Body of pancreas (tissue), 4 donors: ENCODE data around the gene CNTLN. TPM values are rescaled to one million over a fixed set of nuclear protein-coding genes. Genes with fewer than 3 reads are reported as not detected.

Experiments used
- ATAC-seq: fragments of 150-250 bp; one replicate; pipeline ENCODE4 v1.9.1; 2016
- DNase-seq, 4 donors: peaks; one replicate each; pipeline ENCODE4 v3.0.0-alpha.2; 2019
- H3K27ac ChIP-seq, 4 donors: fragments of 200-600 bp; sonication (generic); 1 replicate in 3 of 4; 2 replicates in 1 of 4; pipeline versions ENCODE4 v1.5.1 to v1.6.1; 2016 to 2019; ENCODE audit warnings: mild to moderate bottlenecking in 1 of 4, mixed read lengths in 1 of 4, moderate library complexity in 1 of 4
- H3K27me3 ChIP-seq, 2 donors: fragments of 200-600 bp; sonication (generic); one replicate each; pipeline ENCODE4 v1.6.0; 2016; ENCODE audit warnings: mild to moderate bottlenecking in 1 of 2
- H3K36me3 ChIP-seq, 2 donors: fragments of 200-600 bp; sonication (generic); replicated peaks in 1 of 2; 2 replicates each; pipeline ENCODE4 v1.5.1; 2016; ENCODE audit warnings: low read depth in 2 of 2; ENCODE audit not compliant: insufficient read depth in 1 of 2
- H3K4me1 ChIP-seq: fragments of 200-600 bp; sonication (generic); one replicate; pipeline ENCODE4 v1.6.0; 2016
- H3K4me3 ChIP-seq, 2 donors: fragments of 200-600 bp; sonication (generic); 1 replicate in 1 of 2; 2 replicates in 1 of 2; pipeline ENCODE4 v1.5.1; 2016 to 2019
- H3K9me3 ChIP-seq, 3 donors: fragments of 200-600 bp; sonication (generic); 1 replicate in 2 of 3; 2 replicates in 1 of 3; pipeline ENCODE4 v1.5.1; 2016
- POLR2A ChIP-seq, 3 donors: fragments of 450-650 bp; IDR thresholded peaks; one replicate each; pipeline ENCODE4 v1.6.1; 2016; ENCODE audit warnings: antibody characterized with exemption in 3 of 3, mild to moderate bottlenecking in 2 of 3
- WGBS, 2 donors: methylation state at CpG; one replicate each; pipeline ENCODE4 v1.1.5; 2017; 5-methylcytosine and 5-hydroxymethylcytosine counted together
- intact Hi-C: fragments of 100-400 bp; cut with DNase I; formaldehyde crosslinking; loops from one replicate; pipeline ENCODE4 v1.15.1; 2023
- total RNA-seq, 2 donors: library from RNA; depleted of rRNA; stranded (reverse); fragments of >200 nt; gene quantifications; one replicate each; pipeline ENCODE4 v1.1.0, GENCODE V29; 2016
- TF ChIP-seq, protein P1 (sequence below), 7 experiments: fragments of 450-650 bp in 4 of 7; fragments of 200-600 bp in 3 of 7; sonication (generic) in 3 of 7; IDR thresholded peaks; one replicate each; pipeline ENCODE4 v1.5.1; 2016 to 2019; ENCODE audit warnings: antibody characterized with exemption in 7 of 7

Gene CNTLN
- total RNA-seq, 2 donors from 2014 or later = 7.3 to 11.2 TPM

- TF ChIP-seq, protein P1, sequence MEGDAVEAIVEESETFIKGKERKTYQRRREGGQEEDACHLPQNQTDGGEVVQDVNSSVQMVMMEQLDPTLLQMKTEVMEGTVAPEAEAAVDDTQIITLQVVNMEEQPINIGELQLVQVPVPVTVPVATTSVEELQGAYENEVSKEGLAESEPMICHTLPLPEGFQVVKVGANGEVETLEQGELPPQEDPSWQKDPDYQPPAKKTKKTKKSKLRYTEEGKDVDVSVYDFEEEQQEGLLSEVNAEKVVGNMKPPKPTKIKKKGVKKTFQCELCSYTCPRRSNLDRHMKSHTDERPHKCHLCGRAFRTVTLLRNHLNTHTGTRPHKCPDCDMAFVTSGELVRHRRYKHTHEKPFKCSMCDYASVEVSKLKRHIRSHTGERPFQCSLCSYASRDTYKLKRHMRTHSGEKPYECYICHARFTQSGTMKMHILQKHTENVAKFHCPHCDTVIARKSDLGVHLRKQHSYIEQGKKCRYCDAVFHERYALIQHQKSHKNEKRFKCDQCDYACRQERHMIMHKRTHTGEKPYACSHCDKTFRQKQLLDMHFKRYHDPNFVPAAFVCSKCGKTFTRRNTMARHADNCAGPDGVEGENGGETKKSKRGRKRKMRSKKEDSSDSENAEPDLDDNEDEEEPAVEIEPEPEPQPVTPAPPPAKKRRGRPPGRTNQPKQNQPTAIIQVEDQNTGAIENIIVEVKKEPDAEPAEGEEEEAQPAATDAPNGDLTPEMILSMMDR (IDR thresholded peaks at IDR 0.05) = no peak
- TF ChIP-seq POLR2A (IDR thresholded peaks at IDR 0.05) = no peak
- Histone ChIP-seq H3K9me3 (no peaks in the 10 kb centered on the region), H3K4me3 (no peak overlapping the region), H3K36me3 (no peaks in the 10 kb centered on the region), H3K4me1 (no peaks in the 10 kb centered on the region), H3K27ac (no peak overlapping the region), H3K27me3 (no peaks in the 10 kb centered on the region)
- intact Hi-C loops = no loop called here
- ATAC-seq (no peak), DNase-seq (no peak)
- WGBS, 2 donors = 88 to 92% methylated on average over 2 of the region's 2 CpGs
Observed at GRCh38 chr9:17291766-17292165, 156.9 kb downstream of the CNTLN start.

DNA sequence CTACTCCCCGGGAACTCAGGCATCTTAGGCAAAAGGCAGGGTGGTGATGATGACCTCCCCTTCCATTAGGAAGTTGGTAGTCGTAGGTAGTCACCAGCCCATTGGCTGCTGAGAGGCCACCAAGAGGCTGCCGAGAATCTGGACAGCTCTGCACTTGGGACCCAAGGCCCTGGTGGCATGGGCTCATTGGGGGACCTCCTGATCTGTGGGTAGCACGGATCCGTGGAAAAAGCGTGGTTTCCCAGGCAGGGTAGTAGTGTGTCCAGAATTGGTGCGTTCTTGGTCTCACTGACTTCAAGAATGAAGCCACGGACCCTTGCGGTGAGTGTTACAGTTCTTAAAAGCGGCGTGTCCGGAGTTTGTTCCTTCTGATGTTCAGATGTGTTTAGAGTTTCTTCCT lies 158.8 kb downstream of the CNTLN start:
- no peak for DNase-seq
- TF ChIP-seq, protein P1 (IDR thresholded peaks at IDR 0.05) = no peak
- TF ChIP-seq POLR2A (IDR thresholded peaks at IDR 0.05) = no peak
- intact Hi-C loops = no loop called here
- no peaks in the 10 kb centered on the region for H3K36me3 ChIP-seq
- H3K9me3 ChIP-seq = no peaks in the 10 kb centered on the region
- H3K4me1 ChIP-seq = no peaks in the 10 kb centered on the region
- H3K4me3 ChIP-seq = no peak overlapping the region
- H3K27me3 ChIP-seq = no peaks in the 10 kb centered on the region
- no peak overlapping the region for H3K27ac ChIP-seq
- no peak for ATAC-seq
- 89 to 98% methylated on average over 8 to 12 of the region's 12 CpGs for WGBS, 2 donors

DNA sequence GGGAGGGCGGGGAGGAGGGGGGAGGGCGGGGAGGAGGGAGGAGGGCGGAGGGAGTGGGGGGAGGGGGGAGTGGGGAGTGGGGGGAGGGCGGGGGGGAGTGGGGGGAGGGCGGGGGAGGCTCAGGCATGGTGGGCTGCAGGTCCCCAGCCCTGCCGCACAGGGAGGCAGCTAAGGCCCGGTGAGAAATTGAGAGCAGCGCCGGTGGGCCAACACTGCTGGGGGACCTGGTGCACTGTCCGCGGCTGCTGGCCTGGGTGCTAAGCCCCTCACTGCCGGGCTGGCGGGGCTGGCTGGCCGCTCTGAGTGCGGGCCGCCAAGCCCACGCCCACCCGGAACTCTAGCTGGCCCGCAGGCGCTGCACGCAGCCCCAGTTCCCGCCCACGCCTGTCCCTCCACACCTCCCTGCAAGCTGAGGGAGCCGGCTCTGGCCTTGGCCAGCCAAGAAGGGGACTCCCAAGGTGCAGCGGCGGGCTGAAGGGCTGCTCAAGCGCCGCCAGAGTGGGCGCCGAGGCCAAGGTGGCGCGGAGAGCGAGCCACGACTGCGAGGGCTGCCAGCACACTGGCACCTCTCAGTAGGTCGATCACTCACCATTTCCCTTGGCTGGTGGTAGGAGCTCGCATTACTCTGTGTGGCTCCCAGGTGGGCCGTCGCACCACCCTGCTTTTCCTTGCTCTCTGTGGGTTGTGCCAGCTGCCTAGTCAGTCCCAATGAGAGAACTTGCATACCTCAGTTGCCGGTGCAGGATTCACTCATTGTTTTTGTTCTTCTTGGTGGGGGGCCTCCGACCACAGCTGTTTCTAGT lies 160.2 kb downstream of the CNTLN start:
- Histone ChIP-seq H3K27me3 (no peaks in the 10 kb centered on the region), H3K36me3 (no peaks in the 10 kb centered on the region), H3K9me3 (no peaks in the 10 kb centered on the region), H3K4me3 (no peak overlapping the region), H3K27ac (no peak overlapping the region), H3K4me1 (no peaks in the 10 kb centered on the region)
- intact Hi-C loops = no loop called here
- DNase-seq (no peak), ATAC-seq (no peak)
- 93 to 99% methylated on average over 18 of the region's 41 CpGs for WGBS, 2 donors
- TF ChIP-seq, protein P1 (IDR thresholded peaks at IDR 0.05) = no peak
- TF ChIP-seq POLR2A (IDR thresholded peaks at IDR 0.05) = no peak

GRCh38 chr9:17315341-17315740 lies 180.5 kb downstream of the CNTLN start:
- DNase-seq (no peak), ATAC-seq (no peak)
- intact Hi-C loops = no loop called here
- H3K4me3 ChIP-seq = no peak overlapping the region
- H3K27ac ChIP-seq = no peak overlapping the region
- H3K4me1 ChIP-seq = no peaks in the 10 kb centered on the region
- H3K27me3 ChIP-seq = no peaks in the 10 kb centered on the region
- TF ChIP-seq, protein P1 (IDR thresholded peaks at IDR 0.05) = no peak
- no peak for TF ChIP-seq POLR2A (IDR thresholded peaks at IDR 0.05)
- no peaks in the 10 kb centered on the region for H3K9me3 ChIP-seq
- no peaks in the 10 kb centered on the region for H3K36me3 ChIP-seq

- Histone ChIP-seq H3K4me3 (no peak overlapping the region), H3K9me3 (no peaks in the 10 kb centered on the region), H3K36me3 (no peaks in the 10 kb centered on the region), H3K27me3 (no peaks in the 10 kb centered on the region), H3K4me1 (no peaks in the 10 kb centered on the region), H3K27ac (no peak overlapping the region)
- intact Hi-C loops = no loop called here
- ATAC-seq = no peak
- TF ChIP-seq, protein P1 (IDR thresholded peaks at IDR 0.05) = no peak
- no peak for TF ChIP-seq POLR2A (IDR thresholded peaks at IDR 0.05)
- no peak for DNase-seq
- 88% methylated on average over 4 of the region's 4 CpGs for WGBS, 2 donors
Observed at GRCh38 chr9:17318821-17319320, 184.0 kb downstream of the CNTLN start.
